Stomach smooth muscle (tissue), 2 donors: ENCODE data around the gene SLC1A2.
A peak's percentile ranks its signal among the peaks of the same experiment; 100 is the strongest.

Source experiments
- H3K27ac ChIP-seq: one replicate; pipeline ENCODE4 v1.7.0; 2013; ENCODE audit warnings: mild to moderate bottlenecking, low read length, inconsistent platforms
- H3K27me3 ChIP-seq, 2 donors: one replicate each; pipeline ENCODE4 v1.7.0; 2013; ENCODE audit warnings: low read length in 2 of 2; ENCODE audit not compliant: insufficient read depth in 2 of 2, control insufficient read depth in 1 of 2
- H3K36me3 ChIP-seq, 2 donors: one replicate each; pipeline ENCODE4 v1.7.0; 2013; ENCODE audit warnings: low read length in 2 of 2; ENCODE audit not compliant: control insufficient read depth in 2 of 2, insufficient read depth in 2 of 2
- H3K4me1 ChIP-seq: one replicate; pipeline ENCODE4 v1.7.0; 2013; ENCODE audit warnings: low read length; ENCODE audit not compliant: control insufficient read depth, insufficient read depth
- H3K4me3 ChIP-seq, 2 donors: one replicate each; pipeline ENCODE4 v1.7.0; 2013; ENCODE audit warnings: low read length in 2 of 2
- H3K9ac ChIP-seq, 2 donors: one replicate each; pipeline ENCODE4 v1.7.0; 2013; ENCODE audit warnings: low read length in 2 of 2, mild to moderate bottlenecking in 1 of 2
- H3K9me3 ChIP-seq, 2 donors: one replicate each; pipeline ENCODE4 v1.7.0; 2013; ENCODE audit warnings: low read length in 2 of 2; ENCODE audit not compliant: control insufficient read depth in 2 of 2
- donor health status: healthy.
- donor health status: Pancreatic carcinoma.

Gene SLC1A2

GRCh38 chr11:35419184-35419829, at the start of gene SLC1A2:
Gene SLC1A2, minus strand, starts transcription at chr11:35419558. Its CDS starts 592 bp downstream, at chr11:35418966.
- Histone ChIP-seq H3K27ac (no peak within 1 kb of the TSS), H3K4me1 (peaks cover 25% of the 10 kb centered on the region), H3K9me3 (no peaks in the 10 kb centered on the region), H3K4me3 (peak within 1 kb of the TSS; percentile 61 to 74), H3K9ac (no peak within 1 kb of the TSS), H3K36me3 (no peaks in the 10 kb centered on the region), H3K27me3 (peaks cover 27 to 65% of the 10 kb centered on the region in 2 donors)

- Histone ChIP-seq H3K27me3 (peaks cover 0 to 2% of the 10 kb centered on the region in 2 donors), H3K36me3 (peaks cover 0 to 2% of the 10 kb centered on the region in 2 donors), H3K9ac (no peak overlapping the region), H3K4me1 (peaks cover under 1% of the 10 kb centered on the region), H3K27ac (no peak overlapping the region), H3K4me3 (no peak overlapping the region), H3K9me3 (no peaks in the 10 kb centered on the region)
These were observed 46.7 kb upstream of the SLC1A2 start for GRCh38 chr11:35466058-35466457.

GRCh38 chr11:35464308-35464707, 45.0 kb upstream of the SLC1A2 start:
- Histone ChIP-seq H3K27ac (no peak overlapping the region), H3K27me3 (peaks cover 0 to under 1% of the 10 kb centered on the region in 2 donors), H3K9me3 (no peaks in the 10 kb centered on the region), H3K36me3 (no peaks in the 10 kb centered on the region), H3K4me1 (peaks cover 2% of the 10 kb centered on the region), H3K4me3 (no peak overlapping the region), H3K9ac (no peak overlapping the region)

GRCh38 chr11:35463331-35463751, 44.0 kb upstream of the SLC1A2 start:
- no peaks in the 10 kb centered on the region for H3K27me3 ChIP-seq
- H3K4me3 ChIP-seq, result no peak overlapping the region
- H3K9ac ChIP-seq, result no peak overlapping the region
- no peak overlapping the region for H3K27ac ChIP-seq
- no peaks in the 10 kb centered on the region for H3K9me3 ChIP-seq
- H3K36me3 ChIP-seq, result no peaks in the 10 kb centered on the region
- H3K4me1 ChIP-seq, result peaks cover 2% of the 10 kb centered on the region

GRCh38 chr11:35461917-35462538, 42.7 kb upstream of the SLC1A2 start:
- H3K9ac ChIP-seq, result no peak overlapping the region
- H3K27me3 ChIP-seq, result no peaks in the 10 kb centered on the region
- H3K4me1 ChIP-seq, result peaks cover 2% of the 10 kb centered on the region
- H3K4me3 ChIP-seq, result no peak overlapping the region
- no peaks in the 10 kb centered on the region for H3K9me3 ChIP-seq
- H3K27ac ChIP-seq, result no peak overlapping the region
- H3K36me3 ChIP-seq, result no peaks in the 10 kb centered on the region

GRCh38 chr11:35459489-35459888, 40.1 kb upstream of the SLC1A2 start:
- Histone ChIP-seq H3K4me1 (peaks cover 2% of the 10 kb centered on the region), H3K4me3 (no peak overlapping the region), H3K27me3 (no peaks in the 10 kb centered on the region), H3K27ac (no peak overlapping the region), H3K9ac (no peak overlapping the region), H3K36me3 (no peaks in the 10 kb centered on the region), H3K9me3 (no peaks in the 10 kb centered on the region)

GRCh38 chr11:35458846-35459245, 39.5 kb upstream of the SLC1A2 start:
- Histone ChIP-seq H3K4me1 (peaks cover 2% of the 10 kb centered on the region), H3K9me3 (no peaks in the 10 kb centered on the region), H3K27ac (no peak overlapping the region), H3K36me3 (no peaks in the 10 kb centered on the region), H3K27me3 (no peaks in the 10 kb centered on the region), H3K9ac (no peak overlapping the region), H3K4me3 (no peak overlapping the region)

- H3K4me1 ChIP-seq, result no peaks in the 10 kb centered on the region
- H3K27me3 ChIP-seq, result no peaks in the 10 kb centered on the region
- H3K4me3 ChIP-seq, result no peak overlapping the region
- no peak overlapping the region for H3K9ac ChIP-seq
- no peaks in the 10 kb centered on the region for H3K9me3 ChIP-seq
- no peak overlapping the region for H3K27ac ChIP-seq
- no peaks in the 10 kb centered on the region for H3K36me3 ChIP-seq
These were observed 35.0 kb upstream of the SLC1A2 start for GRCh38 chr11:35454362-35454761.

GRCh38 chr11:35436581-35437250, 17.4 kb upstream of the SLC1A2 start:
- Histone ChIP-seq H3K36me3 (no peaks in the 10 kb centered on the region), H3K4me1 (no peaks in the 10 kb centered on the region), H3K27ac (no peak overlapping the region), H3K27me3 (peaks cover 5 to 10% of the 10 kb centered on the region in 2 donors), H3K9me3 (no peaks in the 10 kb centered on the region), H3K9ac (no peak overlapping the region), H3K4me3 (no peak overlapping the region)

- no peak overlapping the region for H3K9ac ChIP-seq
- no peak overlapping the region for H3K4me3 ChIP-seq
- no peaks in the 10 kb centered on the region for H3K4me1 ChIP-seq
- no peaks in the 10 kb centered on the region for H3K9me3 ChIP-seq
- H3K36me3 ChIP-seq, result no peaks in the 10 kb centered on the region
- H3K27ac ChIP-seq, result no peak overlapping the region
- peaks cover 3 to 5% of the 10 kb centered on the region in 2 donors for H3K27me3 ChIP-seq
These were observed 14.2 kb upstream of the SLC1A2 start for GRCh38 chr11:35433588-35433987.

GRCh38 chr11:35432464-35432863, 13.1 kb upstream of the SLC1A2 start:
- Histone ChIP-seq H3K27me3 (peaks cover 3 to 5% of the 10 kb centered on the region in 2 donors), H3K4me3 (no peak overlapping the region), H3K9ac (no peak overlapping the region), H3K36me3 (no peaks in the 10 kb centered on the region), H3K27ac (no peak overlapping the region), H3K9me3 (no peaks in the 10 kb centered on the region), H3K4me1 (no peaks in the 10 kb centered on the region)
